GM19468 (cell line): ENCODE data around the gene MMUT.
A peak's percentile ranks its signal among the peaks of the same experiment; 100 is the strongest.
"Not testable (repeated sequence)": the region's sequence is repeated elsewhere in the genome, so short reads cannot be mapped to it uniquely, and the experiment has no call there.

Experiments
- ATAC-seq: cut with Tn5 transposase; IDR thresholded peaks from one replicate; pipeline ENCODE4 v1.9.1; 2021; ENCODE audit warnings: mild to moderate bottlenecking, moderate library complexity, moderate number of reproducible peaks; ENCODE audit not compliant: unreplicated experiment; ENCODE audit errors: extremely low read depth

Gene MMUT

GRCh38 chr6:49430187-49430586 lies 32.9 kb downstream of the MMUT start:
- ATAC-seq = no peak

GRCh38 chr6:49423817-49424216 lies 39.2 kb downstream of the MMUT start:
- ATAC-seq = no peak

GRCh38 chr6:49416195-49416594 lies 46.9 kb downstream of the MMUT start:
- no peak for ATAC-seq

- no peak for ATAC-seq
These were observed 47.7 kb downstream of the MMUT start for GRCh38 chr6:49415358-49415757.

GRCh38 chr6:49410564-49410963 lies 52.5 kb downstream of the MMUT start:
- ATAC-seq = no peak

GRCh38 chr6:49409951-49410542 lies 53.0 kb downstream of the MMUT start:
- ATAC-seq = peak; percentile 75

GRCh38 chr6:49406250-49406970 lies 56.6 kb downstream of the MMUT start:
- no peak for ATAC-seq

GRCh38 chr6:49401063-49401462 lies 62.0 kb downstream of the MMUT start:
- no peak for ATAC-seq

GRCh38 chr6:49386667-49387508 lies 76.2 kb downstream of the MMUT start:
- ATAC-seq = not testable (repeated sequence)

- ATAC-seq = no peak
These were observed 78.1 kb downstream of the MMUT start for GRCh38 chr6:49384904-49385303.
